H1 (cell line): ENCODE measurements around the gene MYNN. TPM values are rescaled to one million over a fixed set of nuclear protein-coding genes. Genes with fewer than 3 reads are reported as not detected.

ENCODE experiments used
- CTCF ChIA-PET: fragments of 300-600 bp; sonication (Branson Sonifier 250); formaldehyde crosslinking; loops from one replicate; lab custom pipeline; 2021; ENCODE audit not compliant: partially characterized antibody; lab: Charles Lee
- POLR2A ChIA-PET: fragments of 300-600 bp; sonication (Branson Sonifier 250); formaldehyde crosslinking; loops from one replicate; lab custom pipeline; 2021; ENCODE audit warnings: inconsistent platforms; ENCODE audit not compliant: partially characterized antibody; lab: Charles Lee
- DNase-seq, 2 experiments: peaks; one replicate each; pipeline versions ENCODE4 v3.0.0 to v3.0.0-alpha.2; 2010 to 2022; ENCODE audit warnings: low spot score in 2 of 2, low read depth in 1 of 2, mixed read lengths in 1 of 2
- FAIRE-seq: peaks from 2 replicates; lab custom pipeline; 2011; peaks lifted over from hg19 to GRCh38; lab: Jason Lieb, UNC
- H2AFZ ChIP-seq: 2 replicates; pipeline ENCODE4 v1.8.1; 2012; ENCODE audit warnings: low read length, inconsistent platforms
- H2AK5ac ChIP-seq: 2 replicates; pipeline ENCODE4 v1.6.1; 2013; ENCODE audit warnings: low read depth, low read length
- H2BK120ac ChIP-seq: replicated peaks from 2 replicates; pipeline ENCODE3; 2013; ENCODE audit warnings: low read depth, low read length, inconsistent platforms
- H2BK12ac ChIP-seq: 2 replicates; pipeline ENCODE4 v1.6.1; 2013; ENCODE audit warnings: low read depth, low read length
- H2BK15ac ChIP-seq: 2 replicates; pipeline ENCODE4 v1.6.1; 2013; ENCODE audit warnings: low read length
- H2BK20ac ChIP-seq: 2 replicates; pipeline ENCODE4 v1.6.1; 2013; ENCODE audit warnings: low read length
- H2BK5ac ChIP-seq: 2 replicates; pipeline ENCODE4 v1.6.1; 2013; ENCODE audit warnings: low read depth, low read length
- H3K14ac ChIP-seq: 2 replicates; pipeline ENCODE4 v1.6.1; 2013; ENCODE audit warnings: inconsistent platforms; ENCODE audit not compliant: insufficient read length
- H3K18ac ChIP-seq: 2 replicates; pipeline ENCODE4 v1.6.1; 2013; ENCODE audit warnings: low read length; ENCODE audit errors: extremely low read depth
- H3K23ac ChIP-seq: 2 replicates; pipeline ENCODE4 v1.6.1; 2013; ENCODE audit warnings: inconsistent platforms; ENCODE audit not compliant: insufficient read length
- H3K23me2 ChIP-seq: 2 replicates; pipeline ENCODE4 v1.6.1; 2013; ENCODE audit warnings: low read depth, low read length
- H3K27ac ChIP-seq: 2 replicates; pipeline ENCODE4 v1.6.1; 2011; ENCODE audit warnings: low read depth, low read length, inconsistent platforms
- H3K27me3 ChIP-seq, 4 experiments: replicated peaks in 1 of 4; 1 replicate in 1 of 4; 2 replicates in 3 of 4; pipeline versions ENCODE4 v1.6.1 to v1.8.1; 2011 to 2013; ENCODE audit warnings: low read length in 3 of 4, mild to moderate bottlenecking in 3 of 4, inconsistent platforms in 2 of 4, mixed read lengths in 2 of 4, moderate library complexity in 1 of 4; ENCODE audit not compliant: control insufficient read depth in 3 of 4, insufficient read depth in 3 of 4; ENCODE audit errors: extremely low read depth in 1 of 4
- H3K36me3 ChIP-seq, 4 experiments: 2 replicates each; pipeline versions ENCODE4 v1.6.1 to v1.8.1; 2011 to 2013; ENCODE audit warnings: mild to moderate bottlenecking in 4 of 4, low read length in 3 of 4, moderate library complexity in 2 of 4, control low read depth in 1 of 4, inconsistent platforms in 1 of 4; ENCODE audit not compliant: insufficient read depth in 4 of 4, control insufficient read depth in 2 of 4
- H3K4ac ChIP-seq: replicated peaks from 2 replicates; pipeline ENCODE3; 2013; ENCODE audit warnings: low read length, low read depth, mixed read lengths, inconsistent platforms; ENCODE audit not compliant: insufficient read length
- H3K4me1 ChIP-seq, 4 experiments: replicated peaks in 1 of 4; 1 replicate in 1 of 4; 2 replicates in 3 of 4; pipeline versions ENCODE4 v1.6.1 to v1.8.1; 2011 to 2013; ENCODE audit warnings: low read length in 3 of 4, inconsistent platforms in 2 of 4, mixed read lengths in 1 of 4; ENCODE audit not compliant: insufficient read depth in 4 of 4, control insufficient read depth in 3 of 4
- H3K4me2 ChIP-seq, 2 experiments: 2 replicates each; pipeline versions ENCODE4 v1.6.1 to v1.8.1; 2011 to 2013; ENCODE audit warnings: low read depth in 2 of 2, low read length in 2 of 2, control low read depth in 1 of 2, inconsistent platforms in 1 of 2, mild to moderate bottlenecking in 1 of 2; ENCODE audit not compliant: insufficient read depth in 1 of 2
- H3K4me3 ChIP-seq, 4 experiments: fragments of 200-600, 300-600 bp in 1 of 4; sonication (generic), shearing (Covaris generic), sonication (Bioruptor Twin) in 1 of 4; 2 replicates each; pipeline versions ENCODE4 v1.5.1 to v1.8.1; 2011 to 2016; ENCODE audit warnings: low read length in 4 of 4, low read depth in 3 of 4, control low read depth in 2 of 4, inconsistent platforms in 2 of 4, mild to moderate bottlenecking in 2 of 4, mixed read lengths in 1 of 4, moderate library complexity in 1 of 4; ENCODE audit not compliant: insufficient read depth in 2 of 4; ENCODE audit errors: extremely low read depth in 1 of 4
- H3K56ac ChIP-seq: replicated peaks from 2 replicates; pipeline ENCODE3; 2013; ENCODE audit warnings: low read depth, mild to moderate bottlenecking, mixed read lengths, low read length, inconsistent platforms; ENCODE audit not compliant: insufficient read length
- H3K79me1 ChIP-seq: 2 replicates; pipeline ENCODE4 v1.6.1; 2013; ENCODE audit warnings: low read depth, low read length, control low read depth
- H3K79me2 ChIP-seq, 2 experiments: 2 replicates each; pipeline versions ENCODE4 v1.6.1 to v1.8.1; 2012 to 2013; ENCODE audit warnings: low read length in 2 of 2, mild to moderate bottlenecking in 2 of 2, inconsistent platforms in 1 of 2; ENCODE audit not compliant: insufficient read depth in 2 of 2, control insufficient read depth in 1 of 2
- H3K9ac ChIP-seq, 4 experiments: replicated peaks in 1 of 4; 1 replicate in 1 of 4; 2 replicates in 3 of 4; pipeline versions ENCODE4 v1.6.1 to v1.8.1; 2011 to 2013; ENCODE audit warnings: low read depth in 3 of 4, low read length in 3 of 4, control low read depth in 2 of 4, mild to moderate bottlenecking in 2 of 4, moderate library complexity in 2 of 4, inconsistent platforms in 1 of 4; ENCODE audit errors: extremely low read depth in 1 of 4
- H3K9me3 ChIP-seq, 2 experiments: 2 replicates each; pipeline versions ENCODE4 v1.6.1 to v1.8.1; 2012 to 2013; ENCODE audit warnings: mild to moderate bottlenecking in 2 of 2, moderate library complexity in 2 of 2, control low read depth in 1 of 2, inconsistent platforms in 1 of 2, low read depth in 1 of 2, low read length in 1 of 2, mixed read lengths in 1 of 2; ENCODE audit not compliant: insufficient read depth in 2 of 2
- H4K20me1 ChIP-seq, 2 experiments: replicated peaks in 1 of 2; 2 replicates each; pipeline versions ENCODE3 to v1.8.1; 2011 to 2013; ENCODE audit warnings: inconsistent platforms in 2 of 2, low read length in 2 of 2, mild to moderate bottlenecking in 1 of 2; ENCODE audit not compliant: insufficient read depth in 2 of 2, control insufficient read depth in 1 of 2
- H4K5ac ChIP-seq: 2 replicates; pipeline ENCODE4 v1.6.1; 2013; ENCODE audit warnings: low read length, low read depth, mixed read lengths, inconsistent platforms; ENCODE audit not compliant: insufficient read length
- H4K8ac ChIP-seq: 2 replicates; pipeline ENCODE4 v1.8.0; 2013; ENCODE audit warnings: mild to moderate bottlenecking, moderate library complexity, low read length, inconsistent platforms; ENCODE audit not compliant: insufficient read depth; ENCODE audit errors: extremely low read depth
- H4K91ac ChIP-seq: replicated peaks from 2 replicates; pipeline ENCODE3; 2013; ENCODE audit warnings: low read length, mixed read lengths, inconsistent platforms; ENCODE audit not compliant: insufficient read length
- SP2 ChIP-seq: IDR thresholded peaks from 2 replicates; pipeline ENCODE4 v1.6.1; 2012; ENCODE audit warnings: mild to moderate bottlenecking, low read length, inconsistent platforms
- WGBS, 2 experiments: shearing (Covaris generic) in 1 of 2; methylation state at CpG; one replicate each; pipeline versions ENCODE4 v1.1.6 to v1.1.7; 2013 to 2015; ENCODE audit warnings: low lambda C conversion rate in 2 of 2, mixed read lengths in 2 of 2, inconsistent platforms in 1 of 2, low coverage in 1 of 2, missing lambda C conversion rate in 1 of 2; ENCODE audit not compliant: insufficient replicate concordance in 2 of 2, insufficient coverage in 1 of 2, insufficient read length in 1 of 2; ENCODE audit errors: extremely low coverage in 1 of 2, missing lambda C conversion rate in 1 of 2; 5-methylcytosine and 5-hydroxymethylcytosine counted together
- polyA plus RNA-seq, 7 experiments: library from polyadenylated mRNA; depleted of rRNA in 3 of 7; stranded (reverse) in 5 of 7; unstranded in 2 of 7; fragments of >200 nt in 5 of 7; fragments of 200-250 nt in 2 of 7; gene quantifications; 1 replicate in 5 of 7; 2 replicates in 1 of 7; 4 replicates in 1 of 7; pipeline versions ENCODE4 v1.2.1 to v1.2.3, GENCODE V29; 2011 to 2013; ENCODE audit warnings: missing spikeins in 2 of 7, mixed read lengths in 2 of 7
- total RNA-seq: library from RNA; stranded (reverse); fragmentation: NEBNext Ultra II Directional; extraction: Animal tissue kit (Norgen Biotek cat#: 25700); gene quantifications from 2 replicates; pipeline ENCODE4 v1.2.1, GENCODE V29; 2021
- TF ChIP-seq, protein P1 (sequence below): IDR thresholded peaks from 2 replicates; pipeline ENCODE4 v1.6.1; 2012; ENCODE audit warnings: inconsistent platforms

MYNN gene
- total and polyA plus RNA-seq, 2 of the 8 experiments (the other 6 are each of a cell fraction or from before 2014, with no cell fraction given), result 7.3 to 15.2 TPM

DNA sequence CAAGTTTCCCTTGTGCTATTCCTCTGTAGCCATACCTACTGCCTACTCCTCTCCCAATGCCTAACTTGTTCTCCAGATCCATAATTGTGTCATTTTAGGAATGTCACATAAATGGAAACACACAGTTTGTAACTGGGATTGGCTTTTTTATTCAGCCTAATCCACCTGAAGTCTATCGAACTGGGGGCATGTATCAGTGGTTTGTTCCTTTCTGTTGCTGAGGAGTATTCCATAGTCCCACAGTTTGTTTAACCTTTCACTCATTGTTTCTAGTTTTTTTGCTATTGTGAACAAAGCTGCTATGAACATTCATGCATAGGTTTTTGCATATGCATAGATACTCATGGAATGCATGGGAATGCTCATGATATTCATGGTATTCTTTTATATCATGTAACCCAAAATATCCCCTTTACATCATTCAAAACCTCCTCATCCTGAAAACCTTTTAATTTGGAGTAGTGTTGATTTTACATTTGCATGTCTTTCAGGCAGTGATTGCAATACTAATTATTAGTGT, 65.4 kb downstream of the MYNN start:
- H3K4me3 ChIP-seq, result no peak overlapping the region
- no peak overlapping the region for H2BK5ac ChIP-seq
- no peaks in the 10 kb centered on the region for H4K20me1 ChIP-seq
- 77% methylated on average over 1 of the region's 1 CpG; no CpG with 5 or more reads in 1 of the 2 experiments for WGBS, 2 experiments
- H4K91ac ChIP-seq, result no peak overlapping the region
- DNase-seq (no peak), FAIRE-seq (no peak)
- H3K27ac ChIP-seq, result no peak overlapping the region
- CTCF ChIA-PET, result no interaction called here
- H3K27me3 ChIP-seq, result no peaks in the 10 kb centered on the region
- H2BK12ac ChIP-seq, result no peak overlapping the region
- no peaks in the 10 kb centered on the region for H3K79me2 ChIP-seq
- POLR2A ChIA-PET, result interaction anchor here (0.6 kb wide), 1 partner anchor 151 kb away, joined by 4 read pairs; no protein-coding TSS in a partner anchor
- H4K5ac ChIP-seq, result no peak overlapping the region
- H3K4me1 ChIP-seq, result no peaks in the 10 kb centered on the region
- H3K56ac ChIP-seq, result no peak overlapping the region
- no peaks in the 10 kb centered on the region for H3K23me2 ChIP-seq
- TF ChIP-seq SP2, result no peak
- TF ChIP-seq, protein P1, sequence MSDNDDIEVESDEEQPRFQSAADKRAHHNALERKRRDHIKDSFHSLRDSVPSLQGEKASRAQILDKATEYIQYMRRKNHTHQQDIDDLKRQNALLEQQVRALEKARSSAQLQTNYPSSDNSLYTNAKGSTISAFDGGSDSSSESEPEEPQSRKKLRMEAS, result no peak
- no peak overlapping the region for H3K9ac ChIP-seq
- H3K18ac ChIP-seq, result no peak overlapping the region
- H3K36me3 ChIP-seq, result no peaks in the 10 kb centered on the region
- H3K23ac ChIP-seq, result no peak overlapping the region
- H2AFZ ChIP-seq, result no peak overlapping the region
- H2BK20ac ChIP-seq, result no peak overlapping the region
- no peak overlapping the region for H4K8ac ChIP-seq
- H3K4ac ChIP-seq, result no peak overlapping the region
- H3K9me3 ChIP-seq, result no peaks in the 10 kb centered on the region
- H2BK15ac ChIP-seq, result no peak overlapping the region
- H3K14ac ChIP-seq, result no peak overlapping the region
- no peak overlapping the region for H3K4me2 ChIP-seq
- H2AK5ac ChIP-seq, result no peak overlapping the region
- no peaks in the 10 kb centered on the region for H3K79me1 ChIP-seq
- H2BK120ac ChIP-seq, result no peak overlapping the region

Other genes with a start within 250 kb of the MYNN start
- 0.69 and 0.78 TPM in 2 replicates for gene MECOM, start 109.7 kb upstream of the MYNN start, total RNA-seq
- gene MECOM, start 109.7 kb upstream of the MYNN start, polyA plus RNA-seq (2011; rRNA removed), result 0.03 and 0.11 TPM in 2 replicates
- gene TERC, start 8.3 kb upstream of the MYNN start, total RNA-seq, result 14.0 and 17.0 TPM in 2 replicates
- gene TERC, start 8.3 kb upstream of the MYNN start, polyA plus RNA-seq (2011; rRNA removed), result 2.3 and 5.4 TPM in 2 replicates
- 5.9 and 7.1 TPM in 2 replicates for gene ACTRT3, start 3.8 kb upstream of the MYNN start, total RNA-seq
- 3.0 and 3.4 TPM in 2 replicates for gene ACTRT3, start 3.8 kb upstream of the MYNN start, polyA plus RNA-seq (2011; rRNA removed)
- not detected in 2 replicates for gene LRRIQ4, start 39.5 kb downstream of the MYNN start, total RNA-seq
- 0.08 and 0.14 TPM in 2 replicates for gene LRRIQ4, start 39.5 kb downstream of the MYNN start, polyA plus RNA-seq (2011; rRNA removed)
- gene LRRC34, start 39.5 kb downstream of the MYNN start, total RNA-seq, result 3.3 and 4.6 TPM in 2 replicates
- 3.0 and 4.1 TPM in 2 replicates for gene LRRC34, start 39.5 kb downstream of the MYNN start, polyA plus RNA-seq (2011; rRNA removed)
- not detected in 2 replicates for gene LRRC31, start 96.5 kb downstream of the MYNN start, total RNA-seq
- not detected in 2 replicates for gene LRRC31, start 96.5 kb downstream of the MYNN start, polyA plus RNA-seq (2011; rRNA removed)
- gene SAMD7, start 138.2 kb downstream of the MYNN start, total RNA-seq, result not detected in 2 replicates
- not detected in 2 replicates for gene SAMD7, start 138.2 kb downstream of the MYNN start, polyA plus RNA-seq (2011; rRNA removed)
- gene SEC62, start 193.4 kb downstream of the MYNN start, total RNA-seq, result 67.8 and 68.1 TPM in 2 replicates
- 49.2 and 113 TPM in 2 replicates for gene SEC62, start 193.4 kb downstream of the MYNN start, polyA plus RNA-seq (2011; rRNA removed)